ENCODE measurements around the gene L3MBTL1. TPM values are rescaled to one million over a fixed set of nuclear protein-coding genes. Genes with fewer than 3 reads are reported as not detected.

L3MBTL1 gene
- total RNA-seq, 1 donor = 7.8 TPM

DNA sequence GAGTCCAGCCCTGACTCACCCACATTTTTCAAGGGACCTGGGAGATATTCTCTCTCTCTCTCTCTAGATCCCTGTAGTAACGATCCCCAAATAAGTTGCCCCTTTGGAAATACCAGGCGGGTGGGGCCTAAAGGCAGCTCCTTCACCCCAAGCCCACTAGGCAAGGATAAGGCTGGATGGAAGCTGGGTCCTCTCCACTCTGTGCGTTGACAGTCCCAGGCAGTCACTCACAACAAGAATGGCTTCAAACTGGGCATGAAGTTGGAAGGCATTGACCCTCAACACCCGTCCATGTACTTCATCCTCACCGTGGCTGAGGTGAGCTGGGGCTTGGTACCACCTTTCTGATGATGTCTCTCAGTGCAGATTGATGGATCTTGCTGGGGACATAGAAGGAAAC is 21.6 kb downstream of the L3MBTL1 start:
- H3K4me3 ChIP-seq (ENCODE audit: low read depth, low read length) = no peak overlapping the region
- no peak for TF ChIP-seq CTCF (IDR thresholded peaks at IDR 0.05; ENCODE audit: insufficient read depth, low read depth, low read length)
- DNase-seq (ENCODE audit: low read depth) = no peak

- no peak for TF ChIP-seq CTCF (IDR thresholded peaks at IDR 0.05; ENCODE audit: insufficient read depth, low read depth, low read length)
- H3K4me3 ChIP-seq (ENCODE audit: low read depth, low read length) = no peak overlapping the region
- no peak for DNase-seq (ENCODE audit: low read depth)
Observed at GRCh38 chr20:43529457-43530153, 22.1 kb downstream of the L3MBTL1 start.

- no peak for TF ChIP-seq CTCF (IDR thresholded peaks at IDR 0.05; ENCODE audit: insufficient read depth, low read depth, low read length)
- DNase-seq (ENCODE audit: low read depth) = no peak
- H3K4me3 ChIP-seq (ENCODE audit: low read depth, low read length) = no peak overlapping the region
Observed at GRCh38 chr20:43530321-43531090, 23.0 kb downstream of the L3MBTL1 start.

DNA sequence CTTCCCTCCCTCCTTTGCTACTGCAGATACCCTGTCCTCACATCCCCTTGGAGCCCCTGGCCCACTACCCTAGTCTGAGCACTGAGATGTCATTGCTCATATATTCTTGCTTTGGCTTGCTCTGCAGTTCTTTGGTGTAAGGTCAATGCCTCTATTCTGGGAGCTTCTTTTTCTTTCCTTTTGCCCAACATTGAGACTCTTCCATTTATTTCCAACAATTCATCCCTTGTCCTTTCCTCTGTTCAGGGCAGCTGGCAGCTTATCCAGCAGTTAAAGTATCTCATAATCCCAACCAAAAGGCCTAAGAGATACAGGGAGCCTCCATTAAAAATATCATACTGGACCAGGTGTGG is 23.6 kb downstream of the L3MBTL1 start:
- no peak for DNase-seq (ENCODE audit: low read depth)
- no peak overlapping the region for H3K4me3 ChIP-seq (ENCODE audit: low read depth, low read length)
- no peak for TF ChIP-seq CTCF (IDR thresholded peaks at IDR 0.05; ENCODE audit: insufficient read depth, low read depth, low read length)

DNA sequence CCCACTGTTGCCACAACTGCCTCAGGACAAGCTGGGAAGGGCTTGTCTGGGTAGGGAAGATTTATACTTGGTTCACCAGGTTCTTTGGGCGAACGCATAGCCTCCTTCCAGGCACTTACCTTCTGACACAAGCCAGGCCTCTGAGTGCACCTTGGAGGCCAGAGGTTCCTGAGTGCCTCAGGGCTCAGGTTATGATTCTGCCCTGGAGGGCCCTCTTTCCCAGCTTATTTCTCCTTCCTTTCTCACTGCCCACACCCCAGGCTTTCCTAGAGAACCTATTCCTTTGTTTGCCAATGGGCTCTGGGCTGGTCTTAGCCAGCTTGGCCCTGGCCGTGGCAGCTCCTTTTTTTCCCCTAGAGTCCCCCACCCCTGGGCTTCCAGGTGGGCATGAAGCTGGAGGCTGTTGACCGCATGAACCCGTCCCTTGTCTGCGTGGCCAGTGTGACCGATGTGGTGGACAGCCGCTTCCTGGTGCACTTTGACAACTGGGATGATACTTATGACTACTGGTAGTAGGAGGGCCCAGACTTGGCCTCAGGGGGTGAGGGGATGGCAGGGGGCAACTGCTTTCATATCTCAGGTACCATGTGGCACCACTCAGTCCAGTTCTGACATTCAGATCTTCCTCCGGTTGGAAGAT is 25.0 kb downstream of the L3MBTL1 start:
- TF ChIP-seq CTCF (IDR thresholded peaks at IDR 0.05; ENCODE audit: insufficient read depth, low read depth, low read length) = no peak
- no peak overlapping the region for H3K4me3 ChIP-seq (ENCODE audit: low read depth, low read length)

GRCh38 chr20:43533060-43533459 is 25.6 kb downstream of the L3MBTL1 start:
- no peak overlapping the region for H3K4me3 ChIP-seq (ENCODE audit: low read depth, low read length)
- DNase-seq (ENCODE audit: low read depth) = no peak
- TF ChIP-seq CTCF (IDR thresholded peaks at IDR 0.05; ENCODE audit: insufficient read depth, low read depth, low read length) = no peak

More for the DNA sequence above, 25.0 kb downstream of the L3MBTL1 start:
- DNase-seq (ENCODE audit: low read depth) = no peak
